K562 (cell line): ENCODE results near the gene HYAL3. TPM values are rescaled to one million over a fixed set of nuclear protein-coding genes. Genes with fewer than 3 reads are reported as not detected.

Experiments used
- ETS2 ChIP-seq: IDR thresholded peaks from 2 replicates; pipeline ENCODE4 v1.6.1; 2016; ENCODE audit warnings: borderline replicate concordance, missing genetic modification characterization, mild to moderate bottlenecking, moderate library complexity, missing compliant biosample characterization; ENCODE audit not compliant: poor library complexity, severe bottlenecking
- HDAC6 ChIP-seq: IDR thresholded peaks from 2 replicates; pipeline ENCODE4 v1.6.1; 2012; ENCODE audit warnings: low read depth, mild to moderate bottlenecking, control low read depth, inconsistent platforms, low read length, moderate library complexity
- MAFF ChIP-seq: IDR thresholded peaks from 2 replicates; pipeline ENCODE4 v1.6.1; 2012; ENCODE audit warnings: low read length, improper control_type of control experiment
- MAZ ChIP-seq, 2 experiments: fragments of 450-650 bp in 1 of 2; sonication (generic) in 1 of 2; formaldehyde crosslinking; IDR thresholded peaks in 1 of 2; conservative IDR thresholded peaks in 1 of 2; 2 replicates each; pipeline versions ENCODE4 v1.4.0 to v1.5.0; 2020; ENCODE audit warnings: mild to moderate bottlenecking in 1 of 2, missing genetic modification reagents in 1 of 2
- NCOA1 ChIP-seq: fragments of 450-650 bp; IDR thresholded peaks from 2 replicates; pipeline ENCODE4 v1.6.1; 2016; ENCODE audit warnings: low read depth
- SAP30 ChIP-seq: fragments of 200-600 bp; sonication (generic); IDR thresholded peaks from 2 replicates; pipeline ENCODE4 v1.6.1; 2012; ENCODE audit warnings: borderline replicate concordance, low read depth, mild to moderate bottlenecking, moderate library complexity, low read length, control low read depth, inconsistent platforms; ENCODE audit not compliant: insufficient read depth, poor library complexity, severe bottlenecking
- SIN3B ChIP-seq: fragments of 450-650 bp; IDR thresholded peaks from 2 replicates; pipeline ENCODE4 v1.6.1; 2017; ENCODE audit warnings: low read depth, mild to moderate bottlenecking, moderate library complexity
- TCF7L2 ChIP-seq: fragments of 150-350 bp; IDR thresholded peaks from 2 replicates; pipeline ENCODE4 v1.6.1; 2016; ENCODE audit warnings: low read depth, mild to moderate bottlenecking, low read length, moderate library complexity
- ZFP30 ChIP-seq: fragments of 250-450 bp; sonication (Bioruptor Pico); IDR thresholded peaks from 2 replicates; pipeline ENCODE4 v1.8.0; 2022; ENCODE audit warnings: moderate library complexity, mild to moderate bottlenecking, inconsistent platforms, borderline replicate concordance
- ZNF140 ChIP-seq: fragments of 250-450 bp; sonication (Bioruptor Pico); IDR thresholded peaks from 2 replicates; pipeline ENCODE4 v1.8.0; 2021; ENCODE audit warnings: moderate library complexity, mild to moderate bottlenecking, inconsistent platforms
- polyA plus RNA-seq, 8 experiments: library from polyadenylated mRNA; depleted of rRNA in 4 of 8; stranded (reverse) in 5 of 8; unstranded in 3 of 8; fragments of >200 nt; fragmentation: Nextera tagmentation in 2 of 8; fragmentation: Illumina TruSeq in 1 of 8; extraction: Ambion mirVana in 2 of 8; extraction: Trizol in 1 of 8; gene quantifications; 2 replicates each; pipeline versions ENCODE4 v1.2.1 to v1.2.3, GENCODE V29; 2011 to 2014; ENCODE audit warnings: inconsistent platforms in 1 of 8, missing spikeins in 1 of 8
- total RNA-seq, 7 experiments: library from RNA; depleted of rRNA in 6 of 7; stranded (reverse); fragments of >200 nt in 6 of 7; fragmentation: Illumina TruSeq in 2 of 7; extraction: Trizol in 2 of 7; gene quantifications; 2 replicates each; pipeline versions ENCODE4 v1.2.1 to v1.2.3, GENCODE V29; 2011 to 2021; ENCODE audit warnings: low replicate concordance in 1 of 7
- TF ChIP-seq, protein P1 (sequence below), 2 experiments: fragments of 450-650 bp in 1 of 2; sonication (generic) in 1 of 2; formaldehyde crosslinking in 1 of 2; IDR thresholded peaks in 1 of 2; conservative IDR thresholded peaks in 1 of 2; 2 replicates each; pipeline versions ENCODE4 v1.6.1 to v1.8.1; 2016 to 2023; ENCODE audit warnings: mild to moderate bottlenecking in 2 of 2, moderate library complexity in 2 of 2, inconsistent platforms in 1 of 2, missing genetic modification reagents in 1 of 2
- TF ChIP-seq, protein P2 (sequence below): sonication (generic); formaldehyde crosslinking; IDR thresholded peaks from 2 replicates; pipeline ENCODE4 v1.8.0; 2023; ENCODE audit warnings: mild to moderate bottlenecking, missing genetic modification reagents
- TF ChIP-seq, protein P3 (sequence below): sonication (generic); formaldehyde crosslinking; IDR thresholded peaks from 2 replicates; pipeline ENCODE4 v1.8.1; 2023; ENCODE audit warnings: mild to moderate bottlenecking, missing genetic modification reagents
- TF ChIP-seq, protein P4 (sequence below), 3 experiments: IDR thresholded peaks in 2 of 3; conservative IDR thresholded peaks in 1 of 3; 2 replicates each; pipeline ENCODE4 v1.5.1; 2011 to 2012; ENCODE audit warnings: low read length in 3 of 3, mild to moderate bottlenecking in 3 of 3, control low read depth in 2 of 3, improper control_type of control experiment in 1 of 3, inconsistent platforms in 1 of 3, low read depth in 1 of 3, mixed read lengths in 1 of 3, moderate library complexity in 1 of 3; ENCODE audit not compliant: insufficient read depth in 2 of 3

Gene HYAL3
- total and polyA plus RNA-seq, 9 of the 15 experiments (the other 6 are each of a cell fraction or from before 2014, with no cell fraction given), result 0.38 to 9.1 (median 6.8) TPM

DNA sequence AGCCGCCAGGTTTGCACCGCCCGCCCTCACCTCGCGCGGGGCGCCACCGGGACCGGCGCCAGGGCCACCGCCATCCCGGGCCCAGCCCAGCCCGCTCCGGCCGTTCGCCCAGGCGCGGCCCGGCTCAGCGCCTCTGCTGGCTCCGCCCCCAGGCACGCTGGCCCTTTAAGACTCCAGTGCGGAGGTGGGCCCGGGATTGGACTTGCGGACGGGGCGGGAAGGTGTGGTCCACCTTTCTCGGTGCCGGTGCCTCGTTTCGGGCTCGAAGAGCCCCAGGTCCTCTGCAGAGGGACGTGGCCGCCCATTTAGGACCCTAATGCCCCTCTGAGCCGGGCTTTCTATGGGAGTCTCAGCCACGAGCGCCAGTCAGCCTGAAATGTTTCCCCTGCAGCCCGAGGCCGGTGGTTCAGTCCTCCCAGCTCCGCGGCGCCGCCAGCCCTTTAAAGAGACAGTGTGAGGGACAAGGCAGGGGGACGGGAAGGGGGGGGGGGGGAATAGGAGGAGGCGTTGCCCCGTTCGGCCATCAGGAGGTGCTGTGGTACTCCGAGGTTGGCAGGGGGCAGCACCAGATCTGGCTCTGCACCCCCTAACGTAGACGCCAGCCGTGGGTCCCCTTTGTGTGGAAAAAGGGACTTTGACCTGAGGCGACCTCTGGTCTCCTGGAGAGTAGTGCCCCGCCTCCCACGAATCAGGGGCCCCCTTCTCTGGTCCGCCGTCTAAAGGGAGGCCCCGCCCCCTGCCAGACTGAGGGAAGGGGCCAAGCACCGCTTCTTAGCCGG, 22.3 kb upstream of the HYAL3 start (continued):
- TF ChIP-seq SIN3B (0 out of 2 replicates have a peak, but pooled peaks have one; percentile 36), HDAC6 (no peak), NCOA1 (no peak), ZNF140 (CRISPR knock-in tag) (no peak), ETS2 (no peak), MAZ (CRISPR knock-in tag; conservative IDR thresholded peaks at IDR 0.05 in 1 of 2, IDR thresholded peaks at IDR 0.05 in 1 of 2) (peak; percentile 27 to 80; a peak in 3 of 4 replicates), TCF7L2 (peak; percentile 90), ZFP30 (CRISPR knock-in tag) (no peak), MAFF (peak; percentile 29; the same call in 1 of the 2 replicates), SAP30 (peak; percentile 77)
- TF ChIP-seq, protein P1, sequence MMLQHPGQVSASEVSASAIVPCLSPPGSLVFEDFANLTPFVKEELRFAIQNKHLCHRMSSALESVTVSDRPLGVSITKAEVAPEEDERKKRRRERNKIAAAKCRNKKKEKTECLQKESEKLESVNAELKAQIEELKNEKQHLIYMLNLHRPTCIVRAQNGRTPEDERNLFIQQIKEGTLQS (IDR thresholded peaks at IDR 0.05), result peak; percentile 37; the same call in 1 of the 2 replicates
- TF ChIP-seq, protein P1 (CRISPR knock-in tag; conservative IDR thresholded peaks at IDR 0.05), result no peak
- TF ChIP-seq, protein P2, sequence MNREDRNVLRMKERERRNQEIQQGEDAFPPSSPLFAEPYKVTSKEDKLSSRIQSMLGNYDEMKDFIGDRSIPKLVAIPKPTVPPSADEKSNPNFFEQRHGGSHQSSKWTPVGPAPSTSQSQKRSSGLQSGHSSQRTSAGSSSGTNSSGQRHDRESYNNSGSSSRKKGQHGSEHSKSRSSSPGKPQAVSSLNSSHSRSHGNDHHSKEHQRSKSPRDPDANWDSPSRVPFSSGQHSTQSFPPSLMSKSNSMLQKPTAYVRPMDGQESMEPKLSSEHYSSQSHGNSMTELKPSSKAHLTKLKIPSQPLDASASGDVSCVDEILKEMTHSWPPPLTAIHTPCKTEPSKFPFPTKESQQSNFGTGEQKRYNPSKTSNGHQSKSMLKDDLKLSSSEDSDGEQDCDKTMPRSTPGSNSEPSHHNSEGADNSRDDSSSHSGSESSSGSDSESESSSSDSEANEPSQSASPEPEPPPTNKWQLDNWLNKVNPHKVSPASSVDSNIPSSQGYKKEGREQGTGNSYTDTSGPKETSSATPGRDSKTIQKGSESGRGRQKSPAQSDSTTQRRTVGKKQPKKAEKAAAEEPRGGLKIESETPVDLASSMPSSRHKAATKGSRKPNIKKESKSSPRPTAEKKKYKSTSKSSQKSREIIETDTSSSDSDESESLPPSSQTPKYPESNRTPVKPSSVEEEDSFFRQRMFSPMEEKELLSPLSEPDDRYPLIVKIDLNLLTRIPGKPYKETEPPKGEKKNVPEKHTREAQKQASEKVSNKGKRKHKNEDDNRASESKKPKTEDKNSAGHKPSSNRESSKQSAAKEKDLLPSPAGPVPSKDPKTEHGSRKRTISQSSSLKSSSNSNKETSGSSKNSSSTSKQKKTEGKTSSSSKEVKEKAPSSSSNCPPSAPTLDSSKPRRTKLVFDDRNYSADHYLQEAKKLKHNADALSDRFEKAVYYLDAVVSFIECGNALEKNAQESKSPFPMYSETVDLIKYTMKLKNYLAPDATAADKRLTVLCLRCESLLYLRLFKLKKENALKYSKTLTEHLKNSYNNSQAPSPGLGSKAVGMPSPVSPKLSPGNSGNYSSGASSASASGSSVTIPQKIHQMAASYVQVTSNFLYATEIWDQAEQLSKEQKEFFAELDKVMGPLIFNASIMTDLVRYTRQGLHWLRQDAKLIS (CRISPR knock-in tag), result no peak
- TF ChIP-seq, protein P3, sequence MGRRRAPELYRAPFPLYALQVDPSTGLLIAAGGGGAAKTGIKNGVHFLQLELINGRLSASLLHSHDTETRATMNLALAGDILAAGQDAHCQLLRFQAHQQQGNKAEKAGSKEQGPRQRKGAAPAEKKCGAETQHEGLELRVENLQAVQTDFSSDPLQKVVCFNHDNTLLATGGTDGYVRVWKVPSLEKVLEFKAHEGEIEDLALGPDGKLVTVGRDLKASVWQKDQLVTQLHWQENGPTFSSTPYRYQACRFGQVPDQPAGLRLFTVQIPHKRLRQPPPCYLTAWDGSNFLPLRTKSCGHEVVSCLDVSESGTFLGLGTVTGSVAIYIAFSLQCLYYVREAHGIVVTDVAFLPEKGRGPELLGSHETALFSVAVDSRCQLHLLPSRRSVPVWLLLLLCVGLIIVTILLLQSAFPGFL (CRISPR knock-in tag), result no peak
- TF ChIP-seq, protein P4, sequence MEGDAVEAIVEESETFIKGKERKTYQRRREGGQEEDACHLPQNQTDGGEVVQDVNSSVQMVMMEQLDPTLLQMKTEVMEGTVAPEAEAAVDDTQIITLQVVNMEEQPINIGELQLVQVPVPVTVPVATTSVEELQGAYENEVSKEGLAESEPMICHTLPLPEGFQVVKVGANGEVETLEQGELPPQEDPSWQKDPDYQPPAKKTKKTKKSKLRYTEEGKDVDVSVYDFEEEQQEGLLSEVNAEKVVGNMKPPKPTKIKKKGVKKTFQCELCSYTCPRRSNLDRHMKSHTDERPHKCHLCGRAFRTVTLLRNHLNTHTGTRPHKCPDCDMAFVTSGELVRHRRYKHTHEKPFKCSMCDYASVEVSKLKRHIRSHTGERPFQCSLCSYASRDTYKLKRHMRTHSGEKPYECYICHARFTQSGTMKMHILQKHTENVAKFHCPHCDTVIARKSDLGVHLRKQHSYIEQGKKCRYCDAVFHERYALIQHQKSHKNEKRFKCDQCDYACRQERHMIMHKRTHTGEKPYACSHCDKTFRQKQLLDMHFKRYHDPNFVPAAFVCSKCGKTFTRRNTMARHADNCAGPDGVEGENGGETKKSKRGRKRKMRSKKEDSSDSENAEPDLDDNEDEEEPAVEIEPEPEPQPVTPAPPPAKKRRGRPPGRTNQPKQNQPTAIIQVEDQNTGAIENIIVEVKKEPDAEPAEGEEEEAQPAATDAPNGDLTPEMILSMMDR (IDR thresholded peaks at IDR 0.05 in 2 of 3, conservative IDR thresholded peaks at IDR 0.05 in 1 of 3; ENCODE audit: insufficient read depth in 2 of 3, low read depth in 1 of 3, low read length in 3 of 3), result peak; percentile 35 to 72 (median 53); a peak in 5 of 6 replicates
